ENCODE results near the gene POLDIP2. TPM values are rescaled to one million over a fixed set of nuclear protein-coding genes. Genes with fewer than 3 reads are reported as not detected.

The POLDIP2 gene
- total RNA-seq, 4 donors from 2014 or later, result 217 to 281 (median 237) TPM

DNA sequence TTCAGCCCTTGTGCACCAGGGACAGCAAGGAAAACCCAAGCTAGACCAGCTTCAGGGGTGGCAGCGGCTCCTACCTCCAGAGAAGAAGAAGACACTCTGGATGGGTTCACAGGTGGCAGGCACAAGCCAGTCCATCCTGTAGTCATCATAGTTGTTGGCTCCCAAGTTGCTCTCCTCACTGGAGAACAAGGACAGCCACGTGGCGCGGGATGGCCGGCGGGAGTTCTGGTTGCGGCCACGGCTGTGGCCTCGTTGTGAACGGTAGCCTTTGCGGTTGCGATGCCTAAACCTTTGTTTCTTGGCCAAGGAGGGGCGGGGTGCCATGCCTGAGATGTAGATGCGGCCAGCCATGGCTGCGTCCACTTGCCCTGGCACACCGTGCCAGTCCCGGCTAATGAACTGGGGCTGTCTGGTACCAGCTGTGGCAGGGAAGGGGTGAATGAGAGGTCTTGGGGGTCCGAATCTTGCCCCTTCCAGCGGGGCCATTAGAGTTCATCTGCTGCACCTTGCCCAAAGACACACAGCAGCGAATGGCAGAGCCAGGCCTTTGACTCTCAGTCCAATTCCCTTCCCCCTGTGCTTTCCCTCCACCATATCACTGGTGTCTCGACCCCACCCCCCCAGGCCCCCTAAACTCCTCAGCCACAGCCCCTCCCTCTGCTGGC, 10.4 kb upstream of the POLDIP2 start:
- no peak for ATAC-seq
- no peak overlapping the region for H3K27ac ChIP-seq
- no peak overlapping the region for H3K4me3 ChIP-seq
- intact Hi-C loops (cut with DNase I; ENCODE audit: low total_unique reads) (no loop called here), in situ Hi-C loops (cut with MboI; ENCODE audit: low sequenced_read_pairs in 4 of 4) (loop anchor here in 1 of 4 donors (25.0 kb wide), 1 partner anchor 595 kb away; the partner anchor contains the start of gene PHF12)
- no peaks in the 10 kb centered on the region for H3K27me3 ChIP-seq
- peaks cover 5 to 7% of the 10 kb centered on the region in 2 donors for H3K4me1 ChIP-seq
- H3K9me3 ChIP-seq, result no peaks in the 10 kb centered on the region
- no peak for DNase-seq
- TF ChIP-seq, protein P1, sequence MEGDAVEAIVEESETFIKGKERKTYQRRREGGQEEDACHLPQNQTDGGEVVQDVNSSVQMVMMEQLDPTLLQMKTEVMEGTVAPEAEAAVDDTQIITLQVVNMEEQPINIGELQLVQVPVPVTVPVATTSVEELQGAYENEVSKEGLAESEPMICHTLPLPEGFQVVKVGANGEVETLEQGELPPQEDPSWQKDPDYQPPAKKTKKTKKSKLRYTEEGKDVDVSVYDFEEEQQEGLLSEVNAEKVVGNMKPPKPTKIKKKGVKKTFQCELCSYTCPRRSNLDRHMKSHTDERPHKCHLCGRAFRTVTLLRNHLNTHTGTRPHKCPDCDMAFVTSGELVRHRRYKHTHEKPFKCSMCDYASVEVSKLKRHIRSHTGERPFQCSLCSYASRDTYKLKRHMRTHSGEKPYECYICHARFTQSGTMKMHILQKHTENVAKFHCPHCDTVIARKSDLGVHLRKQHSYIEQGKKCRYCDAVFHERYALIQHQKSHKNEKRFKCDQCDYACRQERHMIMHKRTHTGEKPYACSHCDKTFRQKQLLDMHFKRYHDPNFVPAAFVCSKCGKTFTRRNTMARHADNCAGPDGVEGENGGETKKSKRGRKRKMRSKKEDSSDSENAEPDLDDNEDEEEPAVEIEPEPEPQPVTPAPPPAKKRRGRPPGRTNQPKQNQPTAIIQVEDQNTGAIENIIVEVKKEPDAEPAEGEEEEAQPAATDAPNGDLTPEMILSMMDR (IDR thresholded peaks at IDR 0.05 in 4 of 5, conservative IDR thresholded peaks at IDR 0.05 in 1 of 5), result no peak
- no peak for TF ChIP-seq POLR2A (IDR thresholded peaks at IDR 0.05)
- peaks cover 0 to 20% of the 10 kb centered on the region in 2 donors for H3K36me3 ChIP-seq

GRCh38 chr17:28366605-28367004, 9.3 kb upstream of the POLDIP2 start:
- in situ Hi-C loops (cut with MboI; ENCODE audit: low sequenced_read_pairs in 4 of 4), result loop anchor here in 1 of 4 donors (25.0 kb wide), 1 partner anchor 596 kb away; the partner anchor contains the start of gene PHF12
- H3K9me3 ChIP-seq, result no peaks in the 10 kb centered on the region
- DNase-seq (no peak), ATAC-seq (no peak)
- H3K36me3 ChIP-seq, result peaks cover 0 to 32% of the 10 kb centered on the region in 2 donors
- no peaks in the 10 kb centered on the region for H3K27me3 ChIP-seq
- intact Hi-C loops (cut with DNase I; ENCODE audit: low total_unique reads), result no loop called here
- H3K4me1 ChIP-seq, result no peaks in the 10 kb centered on the region
- no peak overlapping the region for H3K4me3 ChIP-seq
- H3K27ac ChIP-seq, result no peak overlapping the region
- TF ChIP-seq, protein P1 (IDR thresholded peaks at IDR 0.05 in 4 of 5, conservative IDR thresholded peaks at IDR 0.05 in 1 of 5), result no peak
- no peak for TF ChIP-seq POLR2A (IDR thresholded peaks at IDR 0.05)

- intact Hi-C loops (cut with DNase I; ENCODE audit: low total_unique reads), result no loop called here
- in situ Hi-C loops (cut with MboI; ENCODE audit: low sequenced_read_pairs in 4 of 4), result loop anchor here in 1 of 4 donors (25.0 kb wide), 1 partner anchor 597 kb away; the partner anchor contains the start of gene PHF12
- no peaks in the 10 kb centered on the region for H3K27me3 ChIP-seq
- no peak overlapping the region for H3K27ac ChIP-seq
- DNase-seq, result no peak
- H3K36me3 ChIP-seq, result peaks cover 0 to 43% of the 10 kb centered on the region in 2 donors
- ATAC-seq, result no peak
- no peak for TF ChIP-seq POLR2A (IDR thresholded peaks at IDR 0.05)
- TF ChIP-seq, protein P1 (IDR thresholded peaks at IDR 0.05 in 4 of 5, conservative IDR thresholded peaks at IDR 0.05 in 1 of 5), result no peak
- H3K4me3 ChIP-seq, result no peak overlapping the region
- no peaks in the 10 kb centered on the region for H3K4me1 ChIP-seq
- no peaks in the 10 kb centered on the region for H3K9me3 ChIP-seq
These were observed 8.2 kb upstream of the POLDIP2 start for GRCh38 chr17:28365487-28365886.

DNA sequence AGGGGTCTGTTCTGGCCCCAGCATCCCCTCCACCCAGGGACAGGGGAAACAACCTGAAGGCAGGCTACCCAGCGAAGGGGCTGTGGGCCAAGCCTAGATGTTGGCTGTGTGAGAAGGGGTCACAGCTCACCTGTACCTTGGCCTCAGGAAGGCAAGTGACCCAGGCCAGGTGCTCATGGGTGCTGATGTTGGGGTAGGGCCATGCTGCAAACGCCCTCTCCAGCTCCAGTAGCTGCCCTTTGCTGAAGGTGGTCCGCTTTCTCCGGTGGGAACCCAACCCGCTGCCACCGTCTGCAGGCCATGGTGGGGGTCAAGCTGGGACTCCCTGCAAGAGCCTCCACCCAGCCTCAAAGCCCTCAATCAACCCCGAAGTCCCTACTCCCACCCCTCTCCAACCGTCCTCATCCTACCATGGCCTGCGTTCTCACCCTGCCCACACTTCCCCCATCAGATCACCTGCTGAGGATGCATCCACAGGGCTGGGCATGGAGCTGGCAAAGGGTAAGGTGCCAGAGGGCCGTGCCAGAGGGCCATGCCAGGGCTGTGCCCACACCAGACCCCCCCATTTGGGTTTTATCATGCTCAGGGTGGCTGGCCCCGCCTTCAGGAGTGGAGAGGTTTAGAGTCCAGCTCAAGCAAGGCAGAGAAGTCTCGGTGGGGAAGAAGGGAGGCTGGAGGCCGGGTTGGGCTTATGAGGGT, 7.5 kb upstream of the POLDIP2 start, which contains the start of gene SEBOX:
SEBOX (minus strand) TSS at position 535 of the 699 bp plus-strand sequence; CDS start at position 487, 48 bp downstream.
- Histone ChIP-seq H3K4me1 (no peaks in the 10 kb centered on the region), H3K27ac (no peak within 1 kb of the TSS), H3K36me3 (peaks cover 0 to 50% of the 10 kb centered on the region in 2 donors), H3K4me3 (no peak within 1 kb of the TSS), H3K9me3 (no peaks in the 10 kb centered on the region), H3K27me3 (no peaks in the 10 kb centered on the region)
- in situ Hi-C loops (cut with MboI; ENCODE audit: low sequenced_read_pairs in 4 of 4), result loop anchor here in 1 of 4 donors (25.0 kb wide), 1 partner anchor 597 kb away; the partner anchor contains the start of gene PHF12
- TF ChIP-seq, protein P1 (IDR thresholded peaks at IDR 0.05 in 4 of 5, conservative IDR thresholded peaks at IDR 0.05 in 1 of 5), result no peak
- TF ChIP-seq POLR2A (IDR thresholded peaks at IDR 0.05), result no peak
- ATAC-seq (no peak), DNase-seq (no peak)
- intact Hi-C loops (cut with DNase I; ENCODE audit: low total_unique reads), result no loop called here
